Natural killer cell (primary cell): ENCODE results near the gene OSTF1. TPM values are rescaled to one million over a fixed set of nuclear protein-coding genes. Genes with fewer than 3 reads are reported as not detected.

Experiments used
- ATAC-seq, 3 donors: fragments of 150-1000 bp in 2 of 3; fragments of 200-7000 bp in 1 of 3; cut with Tn5 transposase; 1 replicate in 1 of 3; 2 replicates in 2 of 3; pipeline ENCODE4 v1.10.0; 2021; ENCODE audit warnings: mild to moderate bottlenecking in 2 of 3, moderate library complexity in 2 of 3
- DNase-seq, 2 donors: peaks; one replicate each; pipeline versions ENCODE4 v3.0.0 to v3.0.0-alpha.2; 2013 to 2021; ENCODE audit warnings: mixed read lengths in 1 of 2
- H3K27ac ChIP-seq: one replicate; pipeline ENCODE4 v1.5.1; 2013; ENCODE audit warnings: mild to moderate bottlenecking, low read length
- H3K27me3 ChIP-seq: one replicate; pipeline ENCODE4 v1.6.1; 2013; ENCODE audit warnings: low read length; ENCODE audit not compliant: control insufficient read depth, insufficient read depth
- H3K36me3 ChIP-seq: one replicate; pipeline ENCODE4 v1.6.1; 2013; ENCODE audit warnings: low read length; ENCODE audit not compliant: control insufficient read depth, insufficient read depth
- H3K4me1 ChIP-seq: one replicate; pipeline ENCODE4 v1.6.1; 2013; ENCODE audit warnings: low read length; ENCODE audit not compliant: control insufficient read depth, insufficient read depth
- H3K4me3 ChIP-seq: one replicate; pipeline ENCODE4 v1.5.1; 2013; ENCODE audit warnings: low read length
- H3K9me3 ChIP-seq: one replicate; pipeline ENCODE4 v1.6.1; 2013; ENCODE audit warnings: low read length; ENCODE audit not compliant: control insufficient read depth, insufficient read depth
- H3K27ac Mint-ChIP-seq, 2 donors: one replicate each; pipeline ENCODE4 v1.8.0; 2022; ENCODE audit warnings: mild to moderate bottlenecking in 2 of 2, mixed read lengths in 2 of 2, moderate library complexity in 1 of 2
- H3K27me3 Mint-ChIP-seq, 2 donors: one replicate each; pipeline ENCODE4 v1.8.0; 2022; ENCODE audit warnings: low read depth in 2 of 2, mixed read lengths in 2 of 2
- H3K36me3 Mint-ChIP-seq: one replicate; pipeline ENCODE4 v1.8.0; 2022; ENCODE audit warnings: mixed read lengths
- H3K4me1 Mint-ChIP-seq, 2 donors: one replicate each; pipeline ENCODE4 v1.8.0; 2022; ENCODE audit warnings: mixed read lengths in 2 of 2
- H3K4me3 Mint-ChIP-seq: one replicate; pipeline ENCODE4 v1.8.0; 2022; ENCODE audit warnings: mild to moderate bottlenecking, moderate library complexity, mixed read lengths
- H3K9me3 Mint-ChIP-seq, 2 donors: one replicate each; pipeline ENCODE4 v1.8.0; 2022; ENCODE audit warnings: mixed read lengths in 2 of 2
- CTCF ChIP-seq: fragments of 200-600 bp; IDR thresholded peaks from one replicate; pipeline ENCODE4 v1.8.0; 2022; ENCODE audit warnings: antibody characterized with exemption
- WGBS: methylation state at CpG from one replicate; pipeline ENCODE4 v1.1.7; 2013; ENCODE audit warnings: missing lambda C conversion rate; ENCODE audit not compliant: insufficient coverage; 5-methylcytosine and 5-hydroxymethylcytosine counted together
- intact Hi-C: fragments of 100-400 bp; cut with micrococcal nuclease; formaldehyde crosslinking; loops from one replicate; pipeline ENCODE4 v1.14.2; 2022
- total RNA-seq, 4 donors: library from RNA; stranded (reverse); fragments of 120-200 nt in 1 of 4; gene quantifications; one replicate each; pipeline versions ENCODE4 v1.2.3 to v1.2.4, GENCODE V29; 2013 to 2022

Gene OSTF1
- total RNA-seq, 3 donors from 2014 or later (not counting 1 experiment from before 2014, with no cell fraction given) = 140 to 187 (median 177) TPM

GRCh38 chr9:75150512-75150911 is 62.2 kb downstream of the OSTF1 start:
- no peaks in the 10 kb centered on the region for H3K9me3 ChIP-seq
- DNase-seq = no peak
- peak overlapping the region; percentile 87 to 97 for H3K27ac Mint-ChIP-seq
- peak overlapping the region; percentile 55 for H3K27ac ChIP-seq
- ATAC-seq = no peak
- no peak for TF ChIP-seq CTCF
- peaks cover 75% of the 10 kb centered on the region in 2 donors for H3K4me1 Mint-ChIP-seq
- intact Hi-C loops = loop anchor here (5.0 kb wide), 2 partner anchors 37 to 123 kb away; partner anchors contain the start of gene CARNMT1
- H3K4me1 ChIP-seq = peaks cover 47% of the 10 kb centered on the region
- H3K36me3 Mint-ChIP-seq = no peaks in the 10 kb centered on the region
- no peaks in the 10 kb centered on the region for H3K27me3 Mint-ChIP-seq
- 87% methylated on average over 6 of the region's 6 CpGs for WGBS
- peaks cover 8% of the 10 kb centered on the region for H3K36me3 ChIP-seq
- no peaks in the 10 kb centered on the region for H3K9me3 Mint-ChIP-seq
- H3K27me3 ChIP-seq = no peaks in the 10 kb centered on the region
- no peak overlapping the region for H3K4me3 ChIP-seq
- peak overlapping the region; percentile 82 for H3K4me3 Mint-ChIP-seq

- H3K4me1 ChIP-seq = peaks cover 53% of the 10 kb centered on the region
- DNase-seq (peak; percentile 73 to 78), ATAC-seq (peak; percentile 72 to 82 (median 78))
- 27% methylated on average over 5 of the region's 5 CpGs for WGBS
- no peaks in the 10 kb centered on the region for H3K27me3 ChIP-seq
- no peak for TF ChIP-seq CTCF
- peak overlapping the region; percentile 68 for H3K27ac ChIP-seq
- no peaks in the 10 kb centered on the region for H3K9me3 ChIP-seq
- H3K36me3 Mint-ChIP-seq = no peaks in the 10 kb centered on the region
- H3K27ac Mint-ChIP-seq = peak overlapping the region; percentile 87 to 97
- H3K9me3 Mint-ChIP-seq = no peaks in the 10 kb centered on the region
- intact Hi-C loops = loop anchor here (1.0 to 5.0 kb wide), 5 partner anchors 14 to 192 kb away; partner anchors contain the start of genes CARNMT1, NMRK1 and OSTF1
- peaks cover 72 to 76% of the 10 kb centered on the region in 2 donors for H3K4me1 Mint-ChIP-seq
- peaks cover 7% of the 10 kb centered on the region for H3K36me3 ChIP-seq
- no peak overlapping the region for H3K4me3 ChIP-seq
- H3K4me3 Mint-ChIP-seq = peak overlapping the region; percentile 77
- no peaks in the 10 kb centered on the region for H3K27me3 Mint-ChIP-seq
Measured at GRCh38 chr9:75152416-75152815, 64.1 kb downstream of the OSTF1 start.

GRCh38 chr9:75156858-75157257 is 68.5 kb downstream of the OSTF1 start:
- H3K9me3 ChIP-seq = no peaks in the 10 kb centered on the region
- peak overlapping the region; percentile 70 to 82 for H3K27ac Mint-ChIP-seq
- no peaks in the 10 kb centered on the region for H3K27me3 Mint-ChIP-seq
- H3K4me1 ChIP-seq = peaks cover 28% of the 10 kb centered on the region
- no peaks in the 10 kb centered on the region for H3K36me3 Mint-ChIP-seq
- intact Hi-C loops = no loop called here
- H3K4me1 Mint-ChIP-seq = peaks cover 46 to 49% of the 10 kb centered on the region in 2 donors
- 80% methylated on average over 1 of the region's 1 CpG for WGBS
- no peak for TF ChIP-seq CTCF
- H3K27ac ChIP-seq = no peak overlapping the region
- DNase-seq = peak in 1 of 2 donors; percentile 23
- H3K27me3 ChIP-seq = no peaks in the 10 kb centered on the region
- peaks cover 5% of the 10 kb centered on the region for H3K36me3 ChIP-seq
- peak in 2 of 3 donors; percentile 47 for ATAC-seq
- peak overlapping the region; percentile 68 for H3K4me3 Mint-ChIP-seq
- no peak overlapping the region for H3K4me3 ChIP-seq
- H3K9me3 Mint-ChIP-seq = no peaks in the 10 kb centered on the region
